Neural cell (in vitro differentiated cells): ENCODE measurements around the gene DUT. TPM values are rescaled to one million over a fixed set of nuclear protein-coding genes. Genes with fewer than 3 reads are reported as not detected.

Experiments
- H2AFZ ChIP-seq: fragments of 200-600, 300-800 bp; sonication (generic), shearing (Covaris generic); 2 replicates; pipeline ENCODE4 v1.6.0; 2014; ENCODE audit warnings: low read depth, mild to moderate bottlenecking, antibody characterized with exemption, low read length, moderate library complexity
- H3F3A ChIP-seq: fragments of 200-600 bp; shearing (Covaris generic); 2 replicates; pipeline ENCODE4 v1.6.1; 2016; ENCODE audit warnings: mild to moderate bottlenecking, moderate library complexity, mixed read lengths, antibody characterized with exemption, low read length; ENCODE audit not compliant: insufficient read depth, poor library complexity, severe bottlenecking
- H3K27ac ChIP-seq: fragments of 200-600, 300-800 bp; sonication (generic), shearing (Covaris generic); 2 replicates; pipeline ENCODE4 v1.5.1; 2014; ENCODE audit warnings: mild to moderate bottlenecking, low read length, moderate library complexity
- H3K27me3 ChIP-seq: fragments of 300-800, 200-600 bp; sonication (generic), shearing (Covaris generic); 2 replicates; pipeline ENCODE4 v1.6.0; 2014; ENCODE audit warnings: mild to moderate bottlenecking, low read depth, low read length, moderate library complexity; ENCODE audit not compliant: insufficient read depth
- H3K36me3 ChIP-seq: fragments of 300-800, 200-600 bp; sonication (generic), shearing (Covaris generic); 2 replicates; pipeline ENCODE4 v1.5.1; 2014; ENCODE audit warnings: mild to moderate bottlenecking, antibody characterized with exemption, low read length, moderate library complexity; ENCODE audit not compliant: insufficient read depth
- H3K4me2 ChIP-seq: fragments of 300-800, 200-600 bp; sonication (generic), shearing (Covaris generic); 2 replicates; pipeline ENCODE4 v1.6.0; 2014; ENCODE audit warnings: mild to moderate bottlenecking, low read length
- H3K4me3 ChIP-seq: fragments of 300-800, 200-600 bp; sonication (generic), shearing (Covaris generic); 2 replicates; pipeline ENCODE4 v1.5.1; 2014; ENCODE audit warnings: mild to moderate bottlenecking, low read length, moderate library complexity
- H3K79me2 ChIP-seq: fragments of 200-600 bp; shearing (Covaris generic); replicated peaks from 2 replicates; pipeline ENCODE4 v1.6.0; 2014; ENCODE audit warnings: mild to moderate bottlenecking, low read length, moderate library complexity; ENCODE audit not compliant: insufficient read depth
- H3K9ac ChIP-seq: fragments of 300-800, 200-600 bp; sonication (generic), shearing (Covaris generic); 2 replicates; pipeline ENCODE4 v1.6.1; 2016; ENCODE audit warnings: mild to moderate bottlenecking, low read length, mixed read lengths
- H3K9me2 ChIP-seq: fragments of 200-600 bp; shearing (Covaris generic); 2 replicates; pipeline ENCODE4 v1.6.1; 2016; ENCODE audit warnings: mild to moderate bottlenecking, low read length, mixed read lengths; ENCODE audit not compliant: insufficient read depth
- H3K9me3 ChIP-seq: fragments of 200-600, 300-800 bp; sonication (generic), shearing (Covaris generic); 2 replicates; pipeline ENCODE4 v1.6.1; 2016; ENCODE audit warnings: mild to moderate bottlenecking, mixed run types, low read length, moderate library complexity, mixed read lengths
- H4K20me1 ChIP-seq: fragments of 200-600 bp; shearing (Covaris generic); 2 replicates; pipeline ENCODE4 v1.6.1; 2016; ENCODE audit warnings: mild to moderate bottlenecking, mixed run types; ENCODE audit not compliant: insufficient read depth
- CTCF ChIP-seq: fragments of 450-650 bp; IDR thresholded peaks from 2 replicates; pipeline ENCODE4 v1.5.1; 2014; ENCODE audit warnings: antibody characterized with exemption, mild to moderate bottlenecking, moderate library complexity; ENCODE audit not compliant: poor library complexity, severe bottlenecking
- EP300 ChIP-seq: fragments of 450-650 bp; conservative IDR thresholded peaks from 2 replicates; pipeline ENCODE4 v1.6.1; 2014; ENCODE audit warnings: antibody characterized with exemption, mild to moderate bottlenecking, moderate library complexity; ENCODE audit not compliant: poor library complexity, severe bottlenecking
- EZH2 ChIP-seq: fragments of 200-600, 300-800 bp; shearing (Covaris generic), sonication (generic); IDR thresholded peaks from 2 replicates; pipeline ENCODE4 v1.6.1; 2014; ENCODE audit warnings: antibody characterized with exemption, low read length, borderline replicate concordance, mild to moderate bottlenecking; ENCODE audit not compliant: insufficient read depth, poor library complexity, severe bottlenecking
- REST ChIP-seq: IDR thresholded peaks from 2 replicates; pipeline ENCODE4 v1.6.1; 2012; ENCODE audit warnings: borderline replicate concordance
- polyA plus RNA-seq: library from polyadenylated mRNA; depleted of rRNA; stranded (reverse); fragments of >200 nt; gene quantifications from 2 replicates; pipeline ENCODE4 v1.2.3, GENCODE V29; 2014

Gene DUT
- polyA plus RNA-seq, 1 donor from 2014 or later: 263 TPM

GRCh38 chr15:48307586-48307985 is 23.6 kb upstream of the DUT start:
- TF ChIP-seq EP300 (no peak), CTCF (no peak), EZH2 (no peak), REST (no peak)
- H3K9ac ChIP-seq: no peak overlapping the region
- no peaks in the 10 kb centered on the region for H4K20me1 ChIP-seq
- no peaks in the 10 kb centered on the region for H3K79me2 ChIP-seq
- H3K4me3 ChIP-seq: no peak overlapping the region
- no peaks in the 10 kb centered on the region for H3K9me3 ChIP-seq
- no peak overlapping the region for H3K4me2 ChIP-seq
- no peak overlapping the region for H2AFZ ChIP-seq
- H3K36me3 ChIP-seq: no peaks in the 10 kb centered on the region
- H3K27ac ChIP-seq: no peak overlapping the region
- H3K9me2 ChIP-seq: no peaks in the 10 kb centered on the region
- H3F3A ChIP-seq: no peaks in the 10 kb centered on the region
- H3K27me3 ChIP-seq: no peaks in the 10 kb centered on the region

GRCh38 chr15:48309740-48310139 is 21.5 kb upstream of the DUT start:
- Histone ChIP-seq H3F3A (no peaks in the 10 kb centered on the region), H2AFZ (no peak overlapping the region), H3K27me3 (no peaks in the 10 kb centered on the region), H3K27ac (no peak overlapping the region), H3K4me2 (no peak overlapping the region), H4K20me1 (no peaks in the 10 kb centered on the region), H3K79me2 (no peaks in the 10 kb centered on the region), H3K9ac (no peak overlapping the region), H3K9me2 (no peaks in the 10 kb centered on the region), H3K36me3 (no peaks in the 10 kb centered on the region), H3K9me3 (no peaks in the 10 kb centered on the region), H3K4me3 (no peak overlapping the region)
- no peak for TF ChIP-seq REST
